Upper lobe of left lung (tissue), 6 donors: Measurements from ENCODE around the gene PPIL1. TPM values are rescaled to one million over a fixed set of nuclear protein-coding genes. Genes with fewer than 3 reads are reported as not detected.
"Not testable (repeated sequence)": the region's sequence is repeated elsewhere in the genome, so short reads cannot be mapped to it uniquely, and the experiment has no call there.

Experiments used
- ATAC-seq, 2 donors: fragments of 200-7000 bp; cut with Tn5 transposase; one replicate each; pipeline ENCODE4 v1.9.1; 2022; ENCODE audit warnings: mild to moderate bottlenecking in 2 of 2, moderate library complexity in 2 of 2; ENCODE audit not compliant: low FRiP score in 2 of 2
- DNase-seq, 2 donors: peaks; one replicate each; pipeline ENCODE4 v3.0.0-alpha.2; 2019 to 2020
- H3K27ac ChIP-seq, 4 donors: fragments of 200-600 bp; sonication (generic); one replicate each; pipeline ENCODE4 v1.5.1; 2016 to 2019
- H3K27me3 ChIP-seq, 4 donors: fragments of 200-600 bp; sonication (generic); one replicate each; pipeline ENCODE4 v1.5.1; 2017 to 2019
- H3K36me3 ChIP-seq, 4 donors: fragments of 200-600 bp; sonication (generic); one replicate each; pipeline ENCODE4 v1.5.1; 2016 to 2019
- H3K4me1 ChIP-seq, 4 donors: fragments of 200-600 bp; sonication (generic); one replicate each; pipeline ENCODE4 v1.5.1; 2018 to 2019
- H3K4me3 ChIP-seq, 4 donors: fragments of 200-600 bp; sonication (generic); one replicate each; pipeline ENCODE4 v1.5.1; 2017 to 2019; ENCODE audit warnings: mild to moderate bottlenecking in 2 of 4, moderate library complexity in 1 of 4
- H3K9me3 ChIP-seq, 4 donors: fragments of 200-600 bp; sonication (generic); one replicate each; pipeline ENCODE4 v1.5.1; 2018 to 2019
- EP300 ChIP-seq, 4 donors: sonication (generic); formaldehyde crosslinking; IDR thresholded peaks; one replicate each; pipeline ENCODE4 v1.5.1; 2017; ENCODE audit warnings: antibody characterized with exemption in 4 of 4, control low read depth in 2 of 4
- POLR2A ChIP-seq, 4 donors: fragments of 450-650 bp; IDR thresholded peaks; one replicate each; pipeline ENCODE4 v1.5.1; 2016 to 2017; ENCODE audit warnings: antibody characterized with exemption in 4 of 4, mild to moderate bottlenecking in 2 of 4
- POLR2AphosphoS5 ChIP-seq, 2 donors: sonication (generic); formaldehyde crosslinking; IDR thresholded peaks; one replicate each; pipeline ENCODE4 v1.5.1; 2017; ENCODE audit warnings: antibody characterized with exemption in 2 of 2
- WGBS, 2 donors: methylation state at CpG; one replicate each; pipeline ENCODE4 v1.1.5; 2017 to 2018; 5-methylcytosine and 5-hydroxymethylcytosine counted together
- total RNA-seq, 6 donors: library from RNA; depleted of rRNA in 4 of 6; stranded (reverse); fragments of >200 nt in 4 of 6; gene quantifications; one replicate each; pipeline versions ENCODE4 v1.1.0 to v1.2.1, GENCODE V29; 2016 to 2021
- TF ChIP-seq, protein P1 (sequence below), 6 experiments: fragments of 450-650 bp in 4 of 6; fragments of 200-600 bp in 2 of 6; sonication (generic) in 2 of 6; IDR thresholded peaks; one replicate each; pipeline ENCODE4 v1.5.1; 2016 to 2019; ENCODE audit warnings: antibody characterized with exemption in 6 of 6
- donor health status: DM: no; HTN: no; CAD: no; lungs with moderate emphysema.
- donor health status: DM: no; HTN: yes; CAD: no; lungs with severe emphysema.

PPIL1 gene
- total RNA-seq, 6 donors from 2014 or later = 2.2 to 21.7 (median 11.9) TPM

DNA sequence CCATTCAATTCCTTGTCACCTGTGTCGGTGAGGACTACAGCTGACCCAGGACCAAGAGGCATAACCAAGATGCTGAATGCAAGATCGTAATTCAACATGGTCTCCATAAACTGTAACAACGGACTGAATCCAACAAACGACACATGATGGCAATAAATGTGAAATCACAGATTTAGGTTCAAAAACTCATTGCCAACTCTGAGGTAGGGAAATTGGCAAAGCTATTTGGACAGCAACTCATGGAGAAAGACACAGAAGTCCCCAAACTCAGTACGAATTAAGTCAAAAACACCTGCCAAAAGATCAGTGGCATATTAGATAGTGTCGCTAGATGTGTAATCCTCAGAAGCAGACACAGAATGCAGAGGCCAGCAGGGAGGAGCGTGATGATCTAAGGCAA lies 60.4 kb downstream of the PPIL1 start:
- no peaks in the 10 kb centered on the region for H3K4me1 ChIP-seq
- H3K27ac ChIP-seq = no peak overlapping the region
- no peaks in the 10 kb centered on the region for H3K9me3 ChIP-seq
- no peaks in the 10 kb centered on the region for H3K27me3 ChIP-seq
- 90 to 93% methylated on average over 7 of the region's 7 CpGs for WGBS, 2 donors
- no peak overlapping the region for H3K4me3 ChIP-seq
- DNase-seq (no peak), ATAC-seq (no peak)
- no peaks in the 10 kb centered on the region for H3K36me3 ChIP-seq
- TF ChIP-seq POLR2AphosphoS5 (IDR thresholded peaks at IDR 0.05) = no peak
- TF ChIP-seq, protein P1, sequence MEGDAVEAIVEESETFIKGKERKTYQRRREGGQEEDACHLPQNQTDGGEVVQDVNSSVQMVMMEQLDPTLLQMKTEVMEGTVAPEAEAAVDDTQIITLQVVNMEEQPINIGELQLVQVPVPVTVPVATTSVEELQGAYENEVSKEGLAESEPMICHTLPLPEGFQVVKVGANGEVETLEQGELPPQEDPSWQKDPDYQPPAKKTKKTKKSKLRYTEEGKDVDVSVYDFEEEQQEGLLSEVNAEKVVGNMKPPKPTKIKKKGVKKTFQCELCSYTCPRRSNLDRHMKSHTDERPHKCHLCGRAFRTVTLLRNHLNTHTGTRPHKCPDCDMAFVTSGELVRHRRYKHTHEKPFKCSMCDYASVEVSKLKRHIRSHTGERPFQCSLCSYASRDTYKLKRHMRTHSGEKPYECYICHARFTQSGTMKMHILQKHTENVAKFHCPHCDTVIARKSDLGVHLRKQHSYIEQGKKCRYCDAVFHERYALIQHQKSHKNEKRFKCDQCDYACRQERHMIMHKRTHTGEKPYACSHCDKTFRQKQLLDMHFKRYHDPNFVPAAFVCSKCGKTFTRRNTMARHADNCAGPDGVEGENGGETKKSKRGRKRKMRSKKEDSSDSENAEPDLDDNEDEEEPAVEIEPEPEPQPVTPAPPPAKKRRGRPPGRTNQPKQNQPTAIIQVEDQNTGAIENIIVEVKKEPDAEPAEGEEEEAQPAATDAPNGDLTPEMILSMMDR (IDR thresholded peaks at IDR 0.05) = no peak
- TF ChIP-seq EP300 (IDR thresholded peaks at IDR 0.05) = no peak
- no peak for TF ChIP-seq POLR2A (IDR thresholded peaks at IDR 0.05)

DNA sequence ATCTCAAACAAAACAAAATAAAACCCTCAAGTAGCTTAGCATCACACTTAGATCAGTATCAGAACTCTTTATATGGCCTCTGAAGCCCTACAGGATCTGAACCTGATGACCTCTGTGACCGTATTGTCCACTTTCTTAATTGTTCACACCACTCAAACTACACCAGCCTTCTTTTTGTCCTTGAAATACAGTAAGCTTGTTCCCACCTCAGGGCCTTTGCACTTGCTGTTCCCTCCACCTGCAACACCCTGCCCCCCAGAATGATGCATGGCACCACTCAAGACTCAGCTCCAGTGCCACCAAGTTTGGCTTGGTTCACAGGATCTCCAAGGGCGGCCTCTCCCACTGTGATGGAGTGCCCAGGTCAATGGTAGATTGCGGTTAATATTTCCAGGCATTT lies 61.1 kb downstream of the PPIL1 start:
- 60 to 83% methylated on average over 3 of the region's 3 CpGs for WGBS, 2 donors
- no peak for DNase-seq

DNA sequence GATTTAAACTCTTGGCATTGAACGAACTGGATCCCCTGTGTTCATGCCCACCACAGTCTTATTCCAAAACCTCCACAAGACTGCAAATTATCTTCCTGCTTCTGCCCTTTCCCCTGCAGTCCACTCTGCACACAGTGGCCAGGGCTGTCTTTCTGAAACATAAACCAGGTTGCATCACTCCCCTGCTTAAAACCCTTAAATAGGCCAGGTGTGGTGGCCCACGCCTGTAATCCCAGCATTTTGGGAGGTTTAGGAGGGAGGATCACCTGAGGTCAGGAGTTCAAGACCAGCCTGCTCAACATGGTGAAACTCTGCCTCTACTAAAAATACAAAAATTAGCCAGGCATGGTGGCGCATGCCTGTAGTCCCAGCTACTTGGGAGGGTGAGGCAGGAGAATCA lies 61.6 kb downstream of the PPIL1 start:
- not testable (repeated sequence) for ATAC-seq, H3K9me3 ChIP-seq, H3K27me3 ChIP-seq, H3K4me1 ChIP-seq, H3K4me3 ChIP-seq, DNase-seq, H3K36me3 ChIP-seq, H3K27ac ChIP-seq
- WGBS, 2 donors = 87 to 92% methylated on average over 3 of the region's 3 CpGs

More for the DNA sequence above, 61.1 kb downstream of the PPIL1 start:
- H3K36me3 ChIP-seq = no peaks in the 10 kb centered on the region
- no peak overlapping the region for H3K27ac ChIP-seq
- H3K4me1 ChIP-seq = no peaks in the 10 kb centered on the region
- TF ChIP-seq EP300 (IDR thresholded peaks at IDR 0.05) = no peak
- TF ChIP-seq POLR2A (IDR thresholded peaks at IDR 0.05) = no peak
- TF ChIP-seq, protein P1 (IDR thresholded peaks at IDR 0.05) = no peak
- TF ChIP-seq POLR2AphosphoS5 (IDR thresholded peaks at IDR 0.05) = no peak
- no peak for ATAC-seq
- H3K27me3 ChIP-seq = no peaks in the 10 kb centered on the region
- H3K4me3 ChIP-seq = no peak overlapping the region
- H3K9me3 ChIP-seq = no peaks in the 10 kb centered on the region

DNA sequence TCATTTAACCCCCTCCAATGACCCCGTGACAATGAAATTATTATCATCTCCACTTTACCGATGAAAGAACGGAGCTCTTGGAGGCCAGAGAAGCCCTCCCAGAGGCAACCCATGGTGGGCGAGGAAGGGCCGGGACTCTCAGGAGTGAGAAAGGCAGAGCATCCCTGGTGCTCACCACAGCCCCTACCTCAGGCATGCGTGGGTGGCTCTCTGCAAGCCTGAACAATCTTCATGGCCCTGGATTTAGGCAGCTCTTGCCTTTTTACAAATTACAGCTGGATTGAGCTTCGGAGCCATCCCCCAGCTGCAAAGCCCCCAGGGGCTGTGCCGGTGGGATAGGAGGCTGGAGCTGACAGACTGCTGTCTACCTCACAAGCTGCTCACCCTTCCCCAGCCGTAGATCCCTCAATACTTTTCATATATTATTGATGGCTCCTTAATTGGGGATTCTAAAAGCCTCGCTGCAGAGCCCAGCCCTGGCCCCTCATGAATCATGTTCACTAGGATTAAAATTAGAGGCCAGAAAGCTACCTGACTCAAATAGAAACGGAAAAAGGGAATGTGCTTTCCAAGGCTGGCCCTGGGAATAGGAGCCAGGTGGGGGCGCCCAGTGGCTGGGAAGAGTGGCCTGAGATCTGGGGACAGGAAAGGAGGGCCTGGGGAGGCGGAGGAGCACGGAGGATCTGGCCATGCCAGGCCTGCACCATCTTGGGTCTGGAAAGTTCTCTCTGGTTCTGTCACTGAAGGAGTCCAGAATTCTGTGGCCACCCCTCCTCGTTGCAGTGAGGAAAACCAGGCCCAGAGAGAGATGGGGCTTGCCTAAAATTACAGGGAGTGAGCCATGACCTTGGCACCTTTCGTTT lies 64.4 kb downstream of the PPIL1 start:
- no peak overlapping the region for H3K27ac ChIP-seq
- no peak overlapping the region for H3K4me3 ChIP-seq
- no peak for TF ChIP-seq EP300 (IDR thresholded peaks at IDR 0.05)
- TF ChIP-seq, protein P1 (IDR thresholded peaks at IDR 0.05) = no peak
- TF ChIP-seq POLR2AphosphoS5 (IDR thresholded peaks at IDR 0.05) = no peak
- TF ChIP-seq POLR2A (IDR thresholded peaks at IDR 0.05) = no peak
- no peaks in the 10 kb centered on the region for H3K9me3 ChIP-seq
- WGBS, 2 donors = 90 to 92% methylated on average over 16 of the region's 16 CpGs
- ATAC-seq (no peak), DNase-seq (no peak)
- H3K36me3 ChIP-seq = no peaks in the 10 kb centered on the region
- no peaks in the 10 kb centered on the region for H3K27me3 ChIP-seq
- H3K4me1 ChIP-seq = no peaks in the 10 kb centered on the region

DNA sequence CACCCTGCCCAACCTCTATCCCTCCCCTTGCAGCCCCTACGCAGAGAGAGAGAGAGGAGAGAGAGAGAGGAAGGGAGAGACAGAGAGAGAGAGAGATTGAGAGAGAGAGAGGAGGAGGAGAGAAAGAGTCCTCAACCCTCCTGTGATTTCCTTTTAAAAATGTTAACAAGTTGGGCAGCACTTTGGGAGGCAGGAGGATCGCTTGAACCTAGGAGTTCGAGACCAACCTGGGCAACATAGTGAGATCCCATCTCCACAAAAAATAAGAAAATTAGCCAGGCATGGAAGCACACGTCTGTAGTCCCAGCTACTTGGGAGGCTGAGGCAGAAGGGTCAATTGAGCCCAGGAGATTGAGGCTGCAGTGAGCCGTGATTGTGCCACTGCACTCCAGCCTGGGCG lies 65.4 kb downstream of the PPIL1 start:
- no peaks in the 10 kb centered on the region for H3K36me3 ChIP-seq
- ATAC-seq (no peak), DNase-seq (no peak)
- H3K9me3 ChIP-seq = no peaks in the 10 kb centered on the region
- H3K4me1 ChIP-seq = no peaks in the 10 kb centered on the region
- no peaks in the 10 kb centered on the region for H3K27me3 ChIP-seq
- WGBS, 2 donors = 91 to 92% methylated on average over 6 of the region's 6 CpGs
- no peak overlapping the region for H3K4me3 ChIP-seq
- no peak overlapping the region for H3K27ac ChIP-seq
- TF ChIP-seq POLR2AphosphoS5 (IDR thresholded peaks at IDR 0.05) (no peak), EP300 (IDR thresholded peaks at IDR 0.05) (no peak), POLR2A (IDR thresholded peaks at IDR 0.05) (no peak)
- TF ChIP-seq, protein P1 (IDR thresholded peaks at IDR 0.05) = no peak
